ENCODE measurements around the gene SH3RF1.

GRCh38 chr4:169062897-169063244 lies 207.9 kb downstream of the SH3RF1 start:
- no peak for TF ChIP-seq CTCF (IDR thresholded peaks at IDR 0.05; ENCODE audit: borderline replicate concordance, extremely low read depth, low read length, poor library complexity, severe bottlenecking)
- no peak for TF ChIP-seq EZH2 (IDR thresholded peaks at IDR 0.05; ENCODE audit: borderline replicate concordance, low read depth, low read length, severe bottlenecking)

Measured in DND-41 (cell line).